ENCODE data around the gene PDZD11. TPM values are rescaled to one million over a fixed set of nuclear protein-coding genes. Genes with fewer than 3 reads are reported as not detected.

The PDZD11 gene
- total and polyA plus RNA-seq, 2 donors (not counting 3 experiments of a cell fraction or from before 2014, with no cell fraction given), result 45.6 to 76.0 TPM

GRCh38 chrX:70254063-70254400, 35.7 kb downstream of the PDZD11 start:
- TF ChIP-seq GATA2 (IDR thresholded peaks at IDR 0.05; ENCODE audit: insufficient read depth, insufficient read length, low read depth, low read length) (no peak), MAX (IDR thresholded peaks at IDR 0.05; ENCODE audit: insufficient read depth, insufficient read length) (no peak), EZH2 (IDR thresholded peaks at IDR 0.05; ENCODE audit: borderline replicate concordance, low read depth, low read length, severe bottlenecking) (no peak), POLR2A (IDR thresholded peaks at IDR 0.05; ENCODE audit: low read depth, low read length) (no peak), POLR2AphosphoS5 (IDR thresholded peaks at IDR 0.05; ENCODE audit: insufficient read depth, low read depth, low read length) (no peak), CTCF (IDR thresholded peaks at IDR 0.05; ENCODE audit: extremely low read depth in 1 of 2, insufficient read depth in 1 of 2, low read depth in 1 of 2, low read length in 2 of 2) (no peak), MYC (IDR thresholded peaks at IDR 0.05; ENCODE audit: low read depth, low read length) (no peak), FOS (IDR thresholded peaks at IDR 0.05; ENCODE audit: borderline replicate concordance, insufficient read depth, low read length) (no peak), JUN (IDR thresholded peaks at IDR 0.05; ENCODE audit: borderline replicate concordance, insufficient read depth, insufficient read length, low read depth) (no peak)
- no peaks in the 10 kb centered on the region for H3K9me1 ChIP-seq (replicated peaks; ENCODE audit: control insufficient read depth, extremely low read depth, insufficient read depth, low read length)
- ChIA-PET CTCF (no interaction called here), POLR2A (no interaction called here)
- H2AFZ ChIP-seq (ENCODE audit: low read depth, low read length), result no peak overlapping the region
- no peaks in the 10 kb centered on the region for H3K36me3 ChIP-seq (ENCODE audit: control insufficient read depth in 2 of 2, extremely low read depth in 1 of 2, insufficient read depth in 2 of 2, low read length in 2 of 2)
- H3K79me2 ChIP-seq (ENCODE audit: control insufficient read depth, insufficient read depth, low read length), result no peaks in the 10 kb centered on the region
- FAIRE-seq, result no peak
- no peaks in the 10 kb centered on the region for H3K4me1 ChIP-seq (ENCODE audit: control insufficient read depth, extremely low read depth, insufficient read depth, low read length)
- H4K20me1 ChIP-seq (replicated peaks; ENCODE audit: control insufficient read depth, extremely low read depth, insufficient read depth, low read length), result no peaks in the 10 kb centered on the region
- H3K4me2 ChIP-seq (ENCODE audit: insufficient read depth, low read length), result no peak overlapping the region
- no TSS peak for BruUV-seq (replicated peaks)
- no peak overlapping the region for H3K27ac ChIP-seq (ENCODE audit: insufficient read depth, low read depth, low read length)
- H3K27me3 ChIP-seq (ENCODE audit: control insufficient read depth in 2 of 2, insufficient read depth in 2 of 2, low read length in 2 of 2), result no peaks in the 10 kb centered on the region
- dilution Hi-C loops (cut with MboI; ENCODE audit: extremely low pct_ligation_motif_present, low sequenced_read_pairs), result no loop called here
- intact Hi-C loops (cut with micrococcal nuclease), result no loop called here
- H3K4me3 ChIP-seq (replicated peaks in 1 of 3; ENCODE audit: insufficient read depth in 1 of 3, low read depth in 1 of 3, low read length in 3 of 3), result no peak overlapping the region
- H3K9me3 ChIP-seq (replicated peaks; ENCODE audit: control insufficient read depth, insufficient read depth, low read length), result no peaks in the 10 kb centered on the region
- no peak overlapping the region for H3K9ac ChIP-seq (replicated peaks; ENCODE audit: extremely low read depth, insufficient read depth, low read length)
- no peak for DNase-seq (ENCODE audit: low read depth, low spot score)
